C4-2B (cell line): ENCODE data around the gene NBDY.
"Not testable (repeated sequence)": the region's sequence is repeated elsewhere in the genome, so short reads cannot be mapped to it uniquely, and the experiment has no call there.

Experiments used
- CTCF ChIP-seq: fragments of 450-650 bp; conservative IDR thresholded peaks from 2 replicates; pipeline ENCODE4 v1.5.1; 2017; ENCODE audit warnings: mild to moderate bottlenecking
- ZFX ChIP-seq: fragments of 450-650 bp; IDR thresholded peaks from 2 replicates; pipeline ENCODE4 v1.6.1; 2017

GRCh38 chrX:56704530-56704929 is 24.5 kb upstream of the NBDY start:
- TF ChIP-seq CTCF, ZFX: not testable (repeated sequence)
